ENCODE data around the gene GALNTL6.

GALNTL6 gene

DNA sequence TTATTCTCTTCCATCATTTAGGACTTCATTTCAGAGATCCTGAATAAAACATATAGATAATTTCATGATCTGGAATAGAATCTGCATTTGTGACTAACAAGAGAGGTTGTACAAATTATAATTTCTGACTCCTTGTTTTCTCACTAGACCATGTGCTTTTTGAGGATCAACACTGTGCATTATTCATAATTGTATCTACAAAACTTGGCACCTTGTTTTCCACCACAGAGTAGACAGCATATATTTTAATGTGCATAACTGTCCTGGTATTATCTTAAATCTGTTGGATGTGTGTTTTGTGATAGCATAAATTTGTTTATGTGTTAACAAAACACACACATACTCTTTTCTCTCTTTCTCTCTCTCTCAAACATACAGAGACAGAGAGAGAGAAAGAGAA lies 840.5 kb downstream of the GALNTL6 start:
- no peak for DNase-seq (ENCODE audit: low read depth in 2 of 3, low spot score in 2 of 3)

DNA sequence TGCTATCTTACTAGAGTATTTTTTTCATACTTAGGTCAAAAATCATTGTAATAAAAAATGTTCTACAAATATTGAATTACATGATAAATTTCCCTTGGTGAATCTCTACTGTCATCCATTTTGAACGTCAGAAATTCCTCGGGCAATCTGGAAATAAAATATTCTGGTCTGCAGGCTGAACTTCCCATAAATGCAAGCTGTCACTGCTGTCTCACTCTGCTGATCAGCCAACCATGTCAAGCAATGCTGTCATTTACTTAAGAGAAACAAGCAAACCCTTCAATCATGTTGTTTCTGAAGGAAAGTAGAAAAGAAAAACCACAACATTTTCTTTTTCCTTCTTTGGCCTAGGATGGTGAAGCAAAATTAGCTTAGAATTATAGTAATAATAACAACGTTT lies 841.3 kb downstream of the GALNTL6 start:
- DNase-seq (ENCODE audit: low read depth in 2 of 3, low spot score in 2 of 3): no peak

DNA sequence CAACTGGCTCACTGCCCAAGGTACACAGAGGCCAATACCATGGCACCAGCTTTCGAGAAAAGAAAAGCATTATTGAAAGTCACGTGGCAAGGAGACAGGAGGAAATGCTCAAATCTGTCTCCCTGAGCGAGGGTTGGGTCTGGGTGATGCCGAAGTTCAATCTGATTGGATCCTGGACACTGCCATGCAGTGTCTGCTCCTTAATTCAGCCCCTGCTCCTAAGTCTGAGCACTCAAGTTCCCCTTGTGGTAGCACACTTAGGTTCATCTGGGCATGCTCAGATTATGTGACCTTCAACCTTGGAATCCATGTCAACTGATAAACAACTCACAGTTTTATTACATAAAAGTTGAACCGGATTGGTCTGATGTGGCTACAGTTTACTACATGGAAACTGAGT lies 842.9 kb downstream of the GALNTL6 start:
- DNase-seq (ENCODE audit: low read depth in 2 of 3, low spot score in 2 of 3): no peak

DNA sequence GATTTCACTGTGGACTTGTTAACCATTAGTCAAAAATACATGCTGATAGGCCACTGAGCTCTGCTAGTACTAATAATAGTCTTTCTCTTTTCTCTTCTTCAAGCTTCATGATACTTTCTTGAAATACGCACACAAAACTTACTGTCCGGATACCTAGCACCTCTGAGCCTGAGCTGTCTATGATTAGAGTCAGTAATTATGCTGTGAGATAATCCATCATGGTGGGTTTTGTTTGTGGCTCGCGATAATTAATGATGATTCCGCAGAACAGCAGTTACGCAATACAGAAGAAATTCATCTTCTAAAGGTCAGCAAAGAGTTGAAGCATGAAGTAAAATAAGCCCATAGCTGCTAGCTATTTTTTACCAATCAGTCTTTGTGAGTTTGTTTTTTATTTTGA lies 843.9 kb downstream of the GALNTL6 start:
- no peak for DNase-seq (ENCODE audit: low read depth in 2 of 3, low spot score in 2 of 3)

DNA sequence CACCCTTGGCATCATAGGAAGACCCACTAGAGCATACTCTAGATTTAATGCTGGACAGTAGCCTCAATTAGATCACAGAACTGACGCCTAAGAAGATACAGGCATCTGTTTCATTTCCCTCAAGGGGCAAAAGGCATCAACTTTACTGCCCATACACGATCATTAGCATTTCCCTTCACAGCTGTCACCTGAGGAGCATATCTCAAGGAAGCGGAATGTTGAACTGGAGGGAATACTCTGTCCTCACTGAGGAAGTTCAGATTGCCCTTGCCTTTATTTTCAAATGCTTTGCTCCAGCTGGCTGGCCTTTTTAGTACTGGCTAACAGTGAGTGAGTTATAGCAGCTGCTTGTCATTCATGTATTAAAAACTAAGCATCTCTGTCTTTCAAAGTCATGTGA lies 847.0 kb downstream of the GALNTL6 start:
- DNase-seq (ENCODE audit: low read depth in 2 of 3, low spot score in 2 of 3): no peak

DNA sequence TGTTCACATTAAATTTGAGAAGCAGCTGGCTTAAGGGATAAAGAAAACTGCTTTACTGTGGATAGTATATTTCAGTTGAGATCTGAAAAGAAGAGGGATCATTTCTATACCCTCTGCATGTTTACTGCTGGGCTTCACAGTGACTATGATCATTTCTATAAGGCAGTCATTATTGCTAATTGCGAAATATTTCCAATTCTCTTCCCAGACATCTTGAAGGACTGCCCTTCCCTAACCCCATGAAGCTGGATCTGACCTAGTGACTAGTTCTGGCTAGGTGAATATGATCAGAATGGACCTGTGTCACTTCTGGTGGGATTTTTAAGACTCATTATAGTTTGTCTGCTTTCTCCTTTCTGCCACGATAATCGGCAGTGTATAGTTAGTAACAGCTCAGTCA lies 848.9 kb downstream of the GALNTL6 start:
- no peak for DNase-seq (ENCODE audit: low read depth in 2 of 3, low spot score in 2 of 3)

DNA sequence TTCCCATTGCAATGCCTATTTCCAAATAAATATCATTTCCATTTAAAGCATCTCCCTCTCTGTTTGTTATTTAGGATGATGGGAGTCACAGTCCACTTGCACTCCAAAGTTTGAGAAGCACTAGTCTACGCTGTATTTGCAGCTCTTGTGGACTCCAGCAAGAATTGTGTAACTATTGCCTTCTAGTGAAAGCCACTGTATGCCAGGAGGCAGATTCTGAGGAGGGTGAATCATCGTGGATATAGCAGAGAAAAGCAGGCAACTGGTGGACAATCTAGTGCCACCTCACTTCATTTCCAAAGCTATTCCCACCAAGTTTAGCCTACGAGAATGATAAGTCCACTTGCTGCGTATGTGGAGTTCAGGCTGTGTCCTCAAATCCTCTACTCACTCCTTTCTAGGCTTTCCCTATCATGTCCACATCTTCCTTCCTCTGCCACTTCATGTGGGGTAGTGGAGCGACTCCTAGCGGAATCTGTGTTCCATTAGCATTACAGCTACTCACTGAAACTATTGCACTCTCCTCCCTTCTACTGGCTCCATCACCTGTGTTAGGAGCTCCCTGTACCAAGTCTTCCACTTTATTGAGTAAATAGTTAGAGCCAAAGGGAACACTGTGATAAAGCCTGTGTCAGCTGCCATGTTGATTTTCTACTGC lies 853.6 kb downstream of the GALNTL6 start:
- no peak for DNase-seq (ENCODE audit: low read depth in 2 of 3, low spot score in 2 of 3)

DNA sequence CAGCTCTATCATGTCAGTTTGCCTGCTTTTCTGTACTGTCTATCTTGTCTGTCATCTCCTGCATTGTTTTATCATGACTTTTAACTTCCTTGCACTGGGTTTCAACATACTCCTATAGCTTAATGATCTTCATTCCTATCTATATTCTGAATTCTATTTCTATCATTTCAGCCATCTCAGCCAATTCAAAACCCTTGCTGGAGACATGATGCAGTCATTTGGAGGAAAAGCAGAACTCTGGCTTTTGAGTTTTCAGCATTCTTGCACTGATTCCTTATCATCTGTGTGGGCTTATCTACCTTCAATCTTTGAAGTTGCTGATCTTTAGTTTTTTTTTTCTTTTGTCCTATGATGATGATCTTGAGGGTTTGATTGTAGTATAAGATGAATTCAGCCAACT lies 861.6 kb downstream of the GALNTL6 start:
- DNase-seq (ENCODE audit: low read depth in 2 of 3, low spot score in 2 of 3): no peak

DNA sequence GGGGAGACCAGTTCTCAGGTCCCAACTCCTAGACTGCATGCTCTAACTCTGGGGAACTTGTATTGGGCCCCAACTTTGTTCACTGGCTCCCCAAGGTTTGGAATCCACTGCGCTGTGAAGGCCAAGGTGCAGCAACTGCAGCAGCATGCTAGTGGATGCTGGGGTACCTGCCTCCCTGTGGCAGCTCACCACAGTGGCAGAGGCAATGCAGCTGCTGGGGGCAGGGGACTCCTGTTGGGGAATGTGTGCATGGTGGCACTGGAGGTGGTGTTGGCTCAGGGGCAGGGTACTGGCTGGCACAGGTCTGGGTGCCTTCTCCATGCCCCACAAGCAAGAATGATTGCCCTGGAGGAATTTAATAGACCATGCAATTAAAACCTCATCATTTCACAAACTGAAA lies 862.0 kb downstream of the GALNTL6 start:
- DNase-seq (ENCODE audit: low read depth in 2 of 3, low spot score in 2 of 3): no peak

DNA sequence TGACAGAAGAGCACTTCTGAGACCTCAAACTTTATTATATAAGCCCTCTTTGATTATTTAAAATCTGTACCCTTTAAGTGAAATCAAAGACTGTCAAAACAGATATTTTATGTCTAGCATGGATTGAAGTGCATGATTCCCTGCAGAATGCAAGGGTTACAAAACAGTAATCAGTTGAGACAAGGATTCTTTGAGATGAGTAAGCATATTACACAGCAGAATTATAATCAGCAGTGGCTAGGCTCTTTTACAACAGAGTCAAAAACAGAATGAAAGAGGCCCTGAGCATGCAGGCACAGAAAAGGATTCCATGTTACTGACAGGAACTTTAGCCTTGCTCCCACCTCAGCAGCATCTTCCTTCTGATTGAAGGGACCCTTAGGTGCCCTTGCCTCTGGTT lies 867.5 kb downstream of the GALNTL6 start:
- no peak for DNase-seq (ENCODE audit: low read depth in 2 of 3, low spot score in 2 of 3)

DNA sequence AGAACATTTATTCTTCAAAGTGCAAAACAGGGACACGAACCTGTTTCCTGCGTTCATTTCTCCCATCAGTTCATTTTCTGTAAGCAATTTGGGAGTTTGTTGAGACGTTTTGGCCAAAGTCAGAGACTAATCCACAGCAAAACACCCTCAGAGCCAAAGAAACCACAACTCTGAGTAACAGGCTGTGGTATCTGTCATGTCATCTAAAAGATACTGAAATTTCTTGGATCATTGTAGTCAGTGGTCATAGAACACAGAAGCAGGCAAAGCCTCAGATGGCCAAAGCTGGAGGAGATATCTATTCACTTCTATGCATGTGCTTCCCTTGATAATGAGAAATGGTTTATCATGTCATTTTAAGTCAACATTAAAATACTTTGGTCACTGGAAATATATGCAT lies 869.8 kb downstream of the GALNTL6 start:
- no peak for DNase-seq (ENCODE audit: low read depth in 2 of 3, low spot score in 2 of 3)

DNA sequence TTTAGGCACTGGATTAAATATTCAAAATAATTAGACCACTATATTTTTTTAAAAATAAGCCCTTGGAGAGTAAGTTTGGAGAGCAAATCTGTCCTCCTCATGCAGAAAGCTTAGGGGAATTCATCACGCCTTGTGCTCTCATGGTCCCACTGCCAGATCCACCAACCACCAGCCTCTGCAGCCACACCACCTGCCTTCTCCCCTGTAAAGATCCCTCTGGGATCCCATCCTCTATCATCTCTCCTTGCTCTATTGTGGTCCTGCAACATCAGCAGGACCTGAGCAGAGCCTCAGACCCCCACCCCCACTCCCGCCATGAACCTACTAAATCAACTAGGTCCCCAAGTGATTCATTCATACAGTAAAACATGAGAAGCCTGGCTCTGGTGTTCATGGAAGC lies 872.8 kb downstream of the GALNTL6 start:
- no peak for DNase-seq (ENCODE audit: low read depth in 2 of 3, low spot score in 2 of 3)

DNA sequence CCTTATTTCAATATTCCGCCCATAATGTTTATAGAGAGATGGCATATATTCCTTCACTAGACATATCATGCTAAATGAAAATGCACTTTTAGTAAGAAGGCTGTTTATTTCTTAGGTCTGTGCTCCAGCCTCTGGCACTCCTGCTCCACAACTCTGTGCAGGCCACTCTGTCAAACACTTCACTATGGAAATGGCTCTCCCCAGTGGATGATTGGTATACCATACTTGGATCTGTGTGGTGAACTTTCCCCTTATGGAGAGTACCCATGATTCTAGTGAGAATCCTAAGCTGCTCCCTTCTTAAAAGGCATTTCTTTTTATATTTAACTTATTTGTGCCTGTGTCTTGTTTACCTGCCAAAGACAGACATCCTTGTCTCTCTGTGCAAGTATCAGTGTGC lies 875.3 kb downstream of the GALNTL6 start:
- DNase-seq (ENCODE audit: low read depth in 2 of 3, low spot score in 2 of 3): no peak

DNA sequence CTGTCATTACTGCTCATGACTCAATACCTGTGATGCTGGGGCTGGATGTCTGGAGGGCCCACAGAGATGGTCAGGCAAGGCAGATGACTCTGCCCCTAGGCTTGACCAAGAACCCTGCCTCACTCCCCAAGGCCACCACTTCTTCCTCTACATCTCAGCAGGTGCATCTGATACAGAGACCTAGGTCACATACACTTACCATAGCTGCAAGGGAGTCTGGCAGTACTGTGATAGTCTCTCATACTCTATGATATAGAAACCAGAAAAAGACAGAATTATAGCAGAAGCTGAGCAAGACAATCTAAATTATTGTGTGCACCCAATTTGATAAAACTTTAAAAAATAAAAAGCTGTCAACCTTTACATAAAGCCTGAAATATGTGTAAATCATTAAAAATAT lies 878.3 kb downstream of the GALNTL6 start:
- no peak for DNase-seq (ENCODE audit: low read depth in 2 of 3, low spot score in 2 of 3)

DNA sequence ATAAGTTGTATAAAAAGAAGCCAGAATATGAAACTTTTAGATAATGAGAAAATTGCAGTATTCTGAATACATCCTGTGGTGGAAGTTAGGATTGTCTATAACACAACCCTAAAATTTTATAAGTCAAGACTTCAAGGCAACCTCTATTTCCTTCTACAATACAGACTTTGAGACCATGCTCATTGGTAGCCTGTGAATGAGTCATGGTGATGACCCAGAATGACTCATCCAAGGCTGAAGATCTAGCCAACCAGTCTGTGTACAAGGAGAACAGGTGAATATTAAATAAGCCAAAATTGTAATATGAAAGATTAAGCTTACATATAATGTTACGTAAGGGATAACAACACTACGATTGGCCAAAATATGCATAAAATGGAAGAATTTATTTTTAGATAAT lies 879.5 kb downstream of the GALNTL6 start:
- no peak for DNase-seq (ENCODE audit: low read depth in 2 of 3, low spot score in 2 of 3)

DNA sequence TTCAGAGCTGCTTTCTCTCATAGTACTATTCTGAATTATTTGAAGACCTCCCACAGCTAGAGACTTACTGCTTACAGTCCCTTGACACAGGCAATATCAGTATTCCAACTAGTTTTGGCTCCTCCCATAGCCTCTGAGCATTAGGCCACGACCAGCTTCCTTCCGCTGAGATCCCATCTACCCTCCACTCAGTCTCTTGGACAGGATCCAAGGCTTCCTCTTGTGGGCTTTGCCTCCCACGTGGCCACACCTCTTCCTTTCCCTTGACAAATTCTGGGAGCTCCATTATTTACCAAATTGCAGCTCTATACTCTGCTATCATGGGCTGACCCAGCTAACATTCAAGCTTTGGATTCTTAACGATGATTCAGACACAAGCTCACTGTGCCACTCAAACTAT lies 885.1 kb downstream of the GALNTL6 start:
- no peak for DNase-seq (ENCODE audit: low read depth in 2 of 3, low spot score in 2 of 3)

DNA sequence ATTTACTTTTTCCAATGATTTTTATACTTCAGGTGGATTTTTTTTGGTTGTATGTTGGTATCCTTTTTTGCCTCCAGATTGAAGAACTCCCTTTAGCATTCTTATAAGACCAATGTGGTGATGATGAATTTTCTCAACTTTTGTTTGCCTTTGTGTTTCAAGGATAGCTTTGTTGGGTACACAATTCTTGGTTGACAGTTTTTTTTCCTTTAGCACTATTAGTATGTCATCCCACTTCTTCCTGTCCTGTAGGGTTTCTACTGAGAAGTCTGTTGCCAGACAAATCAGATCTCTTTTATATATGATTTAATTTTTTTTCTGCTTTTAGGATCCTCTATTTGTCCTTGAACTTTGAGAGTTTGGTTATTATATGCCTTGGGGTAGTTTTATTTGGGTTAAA lies 892.4 kb downstream of the GALNTL6 start:
- DNase-seq (ENCODE audit: low read depth in 2 of 3, low spot score in 2 of 3): no peak

DNA sequence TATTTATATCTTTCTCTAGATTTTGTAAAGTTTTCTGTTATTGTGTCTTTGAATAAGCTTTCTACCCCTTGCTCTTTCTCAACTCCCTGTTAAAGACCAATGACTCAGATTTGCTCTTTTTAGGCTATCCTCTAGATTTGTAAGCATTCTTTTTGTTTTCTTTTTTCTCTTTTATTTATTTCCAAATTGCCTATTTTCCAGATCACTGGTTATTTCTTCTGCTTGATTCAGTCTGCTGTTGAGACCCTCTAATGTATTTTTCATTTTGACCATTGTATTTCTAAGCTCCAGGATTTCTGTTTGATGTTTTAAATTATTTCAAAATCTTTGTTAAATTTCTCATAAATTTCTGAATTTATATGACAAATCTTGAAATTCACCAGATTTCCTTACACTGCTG lies 892.8 kb downstream of the GALNTL6 start:
- DNase-seq (ENCODE audit: low read depth in 2 of 3, low spot score in 2 of 3): no peak

DNA sequence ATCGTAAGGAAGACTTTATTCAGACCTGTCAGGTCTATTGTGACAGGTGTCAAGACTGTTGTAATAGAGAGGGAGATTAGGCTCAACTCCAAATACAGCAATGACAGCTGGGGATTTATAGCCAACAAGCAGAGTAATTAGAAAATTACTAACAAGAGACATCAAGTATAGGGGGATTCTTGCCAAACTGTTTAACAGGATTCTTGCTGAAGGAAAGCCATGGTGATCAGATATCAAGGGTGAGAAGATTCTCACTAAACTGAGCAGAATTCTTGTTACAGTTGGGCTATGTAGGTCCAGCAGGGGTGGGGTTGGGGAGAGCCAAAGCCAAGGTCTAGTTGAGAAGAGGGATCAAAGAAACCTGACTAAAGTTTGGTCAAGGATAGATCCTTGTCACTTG lies 894.4 kb downstream of the GALNTL6 start:
- no peak for DNase-seq (ENCODE audit: low read depth in 2 of 3, low spot score in 2 of 3)

DNA sequence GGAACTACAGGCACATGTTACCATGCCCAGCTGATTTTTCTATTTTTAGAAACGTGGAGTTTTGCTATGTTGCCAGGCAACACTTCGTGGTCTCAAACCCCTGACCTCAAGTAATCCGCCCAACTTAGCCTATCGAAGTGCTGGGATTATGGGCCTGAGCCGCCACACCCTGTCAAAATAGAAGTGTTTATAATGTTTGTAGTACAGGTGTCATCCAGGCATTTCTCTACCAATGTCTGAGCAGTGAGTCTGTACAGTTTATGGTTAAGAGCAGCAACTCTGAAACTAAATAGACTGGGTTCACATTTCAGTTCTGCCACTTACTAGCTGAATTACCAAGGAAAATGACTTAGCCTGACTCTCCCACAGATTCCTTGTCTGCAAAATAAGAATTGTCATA lies 895.0 kb downstream of the GALNTL6 start:
- no peak for DNase-seq (ENCODE audit: low read depth in 2 of 3, low spot score in 2 of 3)

DNA sequence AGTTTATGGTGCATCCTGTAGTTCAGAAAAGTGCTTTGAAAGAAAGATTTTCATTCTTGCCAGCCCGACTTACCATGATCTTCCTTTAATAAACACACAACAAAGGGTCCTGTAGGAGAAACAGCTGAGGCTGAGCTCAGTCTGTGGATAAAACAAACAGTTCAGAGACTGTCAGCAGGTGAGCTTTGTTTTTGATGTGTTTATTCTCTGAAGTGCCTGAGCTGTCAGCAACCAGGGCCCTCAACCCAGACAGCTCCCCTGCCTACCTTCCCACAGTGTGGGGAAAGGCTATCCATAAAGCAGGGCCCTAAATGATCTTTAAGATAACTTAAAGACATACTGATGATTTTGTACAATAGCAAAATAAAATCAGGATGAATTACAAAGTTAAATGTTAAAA lies 896.2 kb downstream of the GALNTL6 start:
- no peak for DNase-seq (ENCODE audit: low read depth in 2 of 3, low spot score in 2 of 3)

DNA sequence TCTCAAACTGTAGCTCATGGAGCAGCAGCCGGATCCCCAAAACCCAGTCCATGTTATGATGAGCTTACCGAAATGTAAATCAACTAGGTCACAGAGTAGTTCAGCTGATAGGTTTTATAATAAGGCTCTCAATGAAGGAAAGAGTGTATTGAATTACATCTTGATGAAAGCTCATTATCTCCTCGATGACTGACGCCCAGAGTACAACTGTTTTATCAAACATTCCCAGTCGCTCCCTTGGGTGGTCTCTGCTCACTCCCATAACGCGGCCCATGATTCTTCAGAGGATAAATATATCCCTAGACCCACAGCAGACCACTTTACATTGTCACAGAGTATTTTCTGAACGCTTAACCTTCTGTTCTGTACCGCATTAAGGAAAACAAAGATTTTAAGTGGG lies 903.1 kb downstream of the GALNTL6 start:
- no peak for DNase-seq (ENCODE audit: low read depth in 2 of 3, low spot score in 2 of 3)

DNA sequence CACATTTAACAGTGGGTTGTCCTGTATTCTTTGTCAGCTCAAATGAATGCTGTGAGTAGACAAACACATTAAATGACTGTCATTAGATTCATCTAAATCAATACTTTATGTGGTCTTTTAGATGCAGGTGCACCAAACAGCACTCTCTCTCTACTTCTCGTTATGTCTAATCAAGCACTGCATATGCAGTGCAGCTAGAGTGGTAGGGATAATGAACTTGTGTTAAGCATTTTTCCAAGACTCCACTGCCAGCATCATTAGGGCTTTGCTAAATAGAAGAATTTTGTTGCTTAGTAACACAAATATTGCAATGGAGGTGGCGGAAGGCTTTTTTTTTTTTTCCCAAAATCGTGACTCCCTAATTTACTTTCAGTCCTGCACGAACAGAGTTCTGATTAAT lies 908.5 kb downstream of the GALNTL6 start:
- DNase-seq (ENCODE audit: low read depth in 2 of 3, low spot score in 2 of 3): no peak

DNA sequence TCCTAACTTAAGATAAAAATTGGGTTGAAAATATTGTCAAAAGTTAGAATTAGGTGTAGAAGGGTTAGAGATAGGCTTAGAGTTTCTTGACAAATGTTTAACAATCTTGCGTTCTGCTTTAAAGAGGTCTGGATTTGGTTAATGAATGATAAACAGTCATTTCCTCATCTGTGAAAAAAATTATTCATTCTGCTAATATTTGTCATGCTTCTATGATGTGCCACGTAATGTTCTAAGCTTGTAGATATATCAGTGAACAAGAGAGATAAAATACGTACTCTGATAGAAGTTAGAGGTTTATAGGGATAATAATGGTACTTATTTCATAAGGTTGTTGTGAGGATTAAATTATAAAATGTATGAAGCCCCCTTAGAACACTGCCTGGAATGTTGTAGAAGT lies 912.4 kb downstream of the GALNTL6 start:
- no peak for DNase-seq (ENCODE audit: low read depth in 2 of 3, low spot score in 2 of 3)
